Neural crest cell (in vitro differentiated cells): Measurements from ENCODE around the gene GMFB. TPM values are rescaled to one million over a fixed set of nuclear protein-coding genes. Genes with fewer than 3 reads are reported as not detected.

Experiments used
- DNase-seq: peaks from one replicate; pipeline ENCODE4 v3.0.0; 2021; ENCODE audit warnings: low read depth, mixed read lengths, low spot score
- H3K27ac Mint-ChIP-seq: one replicate; pipeline ENCODE4 v1.8.0; 2021; ENCODE audit warnings: mild to moderate bottlenecking, mixed read lengths; ENCODE audit not compliant: unreplicated experiment
- H3K27me3 Mint-ChIP-seq: 2 replicates; pipeline ENCODE4 v1.8.0; 2021; ENCODE audit warnings: low read depth, mild to moderate bottlenecking, mixed read lengths
- H3K36me3 Mint-ChIP-seq: 2 replicates; pipeline ENCODE4 v1.8.0; 2021; ENCODE audit warnings: low read depth, mild to moderate bottlenecking, mixed read lengths
- H3K4me1 Mint-ChIP-seq: 2 replicates; pipeline ENCODE4 v1.8.0; 2021; ENCODE audit warnings: mixed read lengths
- H3K4me3 Mint-ChIP-seq: one replicate; pipeline ENCODE4 v1.8.0; 2021; ENCODE audit warnings: mild to moderate bottlenecking, mixed read lengths
- H3K9me3 Mint-ChIP-seq: 2 replicates; pipeline ENCODE4 v1.8.0; 2021; ENCODE audit warnings: mixed read lengths
- CTCF ChIP-seq: fragments of 200-600 bp; sonication (generic); conservative IDR thresholded peaks from 2 replicates; pipeline ENCODE4 v1.5.0; 2021; ENCODE audit warnings: antibody characterized with exemption, mild to moderate bottlenecking
- total RNA-seq: library from RNA; stranded (reverse); gene quantifications from 2 replicates; pipeline ENCODE4 v1.2.1, GENCODE V29; 2021

GMFB gene
- total RNA-seq, 1 donor from 2014 or later: 68.5 TPM

GRCh38 chr14:54480830-54481562 is 7.8 kb downstream of the GMFB start:
- Mint-ChIP-seq H3K4me3 (no peak overlapping the region), H3K27ac (no peak overlapping the region), H3K36me3 (peaks cover 9% of the 10 kb centered on the region), H3K9me3 (no peaks in the 10 kb centered on the region), H3K4me1 (peaks cover 15% of the 10 kb centered on the region), H3K27me3 (no peaks in the 10 kb centered on the region)
- no peak for DNase-seq
- no peak for TF ChIP-seq CTCF

GRCh38 chr14:54478636-54479215 is 10.1 kb downstream of the GMFB start:
- Mint-ChIP-seq H3K9me3 (no peaks in the 10 kb centered on the region), H3K4me3 (no peak overlapping the region), H3K4me1 (no peaks in the 10 kb centered on the region), H3K36me3 (peaks cover 11% of the 10 kb centered on the region), H3K27me3 (no peaks in the 10 kb centered on the region), H3K27ac (no peak overlapping the region)
- no peak for TF ChIP-seq CTCF
- DNase-seq: no peak

GRCh38 chr14:54475911-54476310 is 12.9 kb downstream of the GMFB start:
- H3K27me3 Mint-ChIP-seq: no peaks in the 10 kb centered on the region
- H3K36me3 Mint-ChIP-seq: peaks cover 9% of the 10 kb centered on the region
- no peaks in the 10 kb centered on the region for H3K9me3 Mint-ChIP-seq
- H3K4me1 Mint-ChIP-seq: no peaks in the 10 kb centered on the region
- DNase-seq: no peak
- H3K4me3 Mint-ChIP-seq: no peak overlapping the region
- no peak for TF ChIP-seq CTCF
- no peak overlapping the region for H3K27ac Mint-ChIP-seq

GRCh38 chr14:54475187-54475899 is 13.4 kb downstream of the GMFB start:
- Mint-ChIP-seq H3K4me3 (no peak overlapping the region), H3K27ac (no peak overlapping the region), H3K9me3 (no peaks in the 10 kb centered on the region), H3K27me3 (no peaks in the 10 kb centered on the region), H3K36me3 (peaks cover 11% of the 10 kb centered on the region), H3K4me1 (no peaks in the 10 kb centered on the region)
- DNase-seq: no peak
- no peak for TF ChIP-seq CTCF

- H3K27ac Mint-ChIP-seq: no peak overlapping the region
- H3K27me3 Mint-ChIP-seq: no peaks in the 10 kb centered on the region
- no peak for TF ChIP-seq CTCF
- peaks cover 11% of the 10 kb centered on the region for H3K36me3 Mint-ChIP-seq
- no peak for DNase-seq
- H3K9me3 Mint-ChIP-seq: no peaks in the 10 kb centered on the region
- no peaks in the 10 kb centered on the region for H3K4me1 Mint-ChIP-seq
- H3K4me3 Mint-ChIP-seq: no peak overlapping the region
These were observed 14.5 kb downstream of the GMFB start for GRCh38 chr14:54474232-54474793.
